Erythroblast (primary cell): ENCODE results near the gene LMBRD1.
"Not testable (repeated sequence)": the region's sequence is repeated elsewhere in the genome, so short reads cannot be mapped to it uniquely, and the experiment has no call there.

Experiments
- GATA1 ChIP-seq: IDR thresholded peaks from 2 replicates; pipeline ENCODE4 v1.6.1; 2011; ENCODE audit warnings: low read depth, mild to moderate bottlenecking, control low read depth, low read length, moderate library complexity
- POLR2A ChIP-seq: IDR thresholded peaks from 2 replicates; pipeline ENCODE4 v1.6.1; 2011; ENCODE audit warnings: mild to moderate bottlenecking, low read length

DNA sequence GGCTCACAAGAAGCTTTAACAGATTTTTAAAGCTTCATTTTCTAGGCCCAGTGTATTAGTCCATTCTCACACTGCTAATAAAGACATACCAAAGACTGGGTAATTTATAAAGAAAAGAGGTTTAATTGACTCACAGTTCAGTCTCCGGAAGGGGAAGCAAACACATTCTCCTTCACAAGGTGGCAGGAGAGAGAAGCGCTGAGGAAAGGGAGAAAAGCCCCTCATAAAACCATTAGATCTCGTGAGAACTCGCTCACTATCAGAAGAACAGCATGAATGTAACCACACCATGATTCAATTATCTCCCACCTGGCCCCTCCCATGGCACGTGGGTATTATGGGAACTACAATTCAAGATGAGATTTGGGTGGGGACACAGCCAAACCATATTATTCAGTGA, 27.5 kb upstream of the LMBRD1 start:
- not testable (repeated sequence) for TF ChIP-seq POLR2A, GATA1
